Activated CD8-positive, alpha-beta memory T cell treated with anti-CD3 and anti-CD28 coated beads for 36 hours (primary cell): ENCODE results near the gene TREML1. TPM values are rescaled to one million over a fixed set of nuclear protein-coding genes. Genes with fewer than 3 reads are reported as not detected.

Experiments used
- CTCF ChIA-PET: fragments of 350-600 bp; sonication (Branson Sonifier 250); formaldehyde crosslinking; loops from one replicate; lab custom pipeline; 2021; ENCODE audit warnings: antibody characterized with exemption; lab: Charles Lee
- POLR2A ChIA-PET: fragments of 350-600 bp; sonication (Branson Sonifier 250); formaldehyde crosslinking; loops from one replicate; lab custom pipeline; 2021; ENCODE audit warnings: antibody characterized with exemption; lab: Charles Lee
- total RNA-seq, 2 experiments: library from RNA; stranded (reverse); gene quantifications; one replicate each; pipeline ENCODE4 v1.2.3, GENCODE V29; 2021

The TREML1 gene
- total RNA-seq, 2 experiments from 2014 or later: not detected

DNA sequence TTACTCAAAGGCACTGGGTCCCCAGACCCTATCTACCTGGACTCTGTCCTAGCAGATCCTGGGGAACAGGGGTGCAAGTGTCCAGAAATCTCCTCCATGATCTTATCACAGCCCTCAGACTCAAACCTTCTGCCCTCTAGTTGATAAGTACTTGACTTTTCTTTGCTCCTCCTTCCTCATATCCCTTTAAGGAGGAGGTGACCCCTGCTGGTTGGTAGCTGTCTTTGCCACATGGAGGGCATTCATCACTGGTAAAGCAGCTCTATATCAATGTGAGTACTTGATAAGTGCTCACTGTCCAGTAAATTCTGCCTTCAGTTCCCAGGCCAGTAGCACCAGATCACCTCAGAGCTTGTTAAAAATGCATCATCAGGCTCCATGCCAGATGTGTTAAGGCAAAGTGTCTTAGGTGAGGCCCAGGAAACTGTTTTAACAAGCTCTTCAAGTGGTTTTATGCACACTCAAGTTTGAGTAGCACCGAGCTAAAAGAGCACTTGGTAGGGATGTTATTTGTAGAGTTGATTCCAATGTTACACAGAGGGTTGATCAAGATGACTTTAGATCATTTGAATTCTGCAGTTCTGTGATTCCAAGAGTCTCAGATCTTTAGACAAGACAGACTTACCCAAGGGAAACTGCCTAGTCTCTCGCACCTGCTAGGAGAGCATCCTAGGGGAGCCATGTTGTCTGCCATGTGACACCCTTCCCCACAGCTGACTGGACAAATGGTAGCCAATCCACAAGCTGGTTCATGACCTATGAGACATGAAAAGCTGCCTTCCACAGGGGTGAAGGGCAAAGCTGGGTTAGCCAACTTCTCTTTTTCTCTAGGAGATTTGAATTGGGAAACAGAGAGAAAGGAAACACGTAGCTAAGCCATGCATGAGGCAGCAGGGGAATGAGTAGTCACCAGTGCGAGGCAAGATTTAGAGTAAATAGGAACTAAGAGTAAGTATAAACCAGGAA lies 28.2 kb upstream of the TREML1 start:
- POLR2A ChIA-PET: no interaction called here
- CTCF ChIA-PET: interaction anchor here (0.7 to 2.8 kb wide), 7 partner anchors 10 to 186 kb away, joined by 3 to 10 read pairs (median 4); no protein-coding TSS in a partner anchor

DNA sequence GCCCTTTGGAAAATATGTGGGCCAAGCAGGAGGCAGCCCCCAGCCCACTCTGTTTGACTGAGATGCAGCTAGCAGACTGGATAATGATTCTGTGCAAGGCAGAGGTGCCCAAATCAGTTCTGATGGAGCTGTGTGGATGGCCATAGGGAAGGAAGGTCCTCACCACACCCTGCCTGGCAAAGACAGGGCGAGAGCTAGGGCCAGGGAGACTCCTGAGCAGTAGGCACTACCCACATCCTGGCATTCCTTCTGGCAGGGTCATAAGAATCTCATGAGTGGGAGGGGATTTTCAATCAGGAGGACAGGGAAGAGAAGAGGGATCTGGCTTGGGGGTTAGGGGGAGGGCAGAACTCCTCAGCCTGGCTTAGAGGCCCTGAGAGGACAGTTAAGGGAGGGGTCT lies 27.4 kb upstream of the TREML1 start:
- POLR2A ChIA-PET: no interaction called here

DNA sequence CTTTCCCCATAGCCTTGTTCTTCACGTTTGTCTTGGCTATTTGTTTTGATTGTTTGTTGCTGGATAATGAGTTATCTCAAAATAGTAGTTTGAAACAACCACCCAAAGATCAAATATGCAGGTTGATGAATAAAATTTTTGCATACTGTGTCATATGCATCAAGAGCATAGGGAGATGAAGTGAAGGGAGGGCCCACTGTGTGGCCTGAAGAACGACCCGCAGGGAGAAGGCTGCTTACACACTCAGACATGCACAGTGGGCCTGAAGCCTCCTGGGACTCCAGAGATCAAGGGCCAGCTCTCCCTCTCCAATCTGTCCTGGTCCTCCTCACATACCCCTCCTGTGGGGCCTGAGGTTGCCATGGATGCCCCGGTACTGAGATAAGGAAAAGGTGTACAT lies 25.0 kb upstream of the TREML1 start:
- CTCF ChIA-PET: no interaction called here
- POLR2A ChIA-PET: no interaction called here

More for the DNA sequence above, 27.4 kb upstream of the TREML1 start:
- CTCF ChIA-PET: interaction anchor here (0.9 to 2.8 kb wide), 5 partner anchors 10 to 187 kb away, joined by 3 to 10 read pairs (median 7); no protein-coding TSS in a partner anchor

DNA sequence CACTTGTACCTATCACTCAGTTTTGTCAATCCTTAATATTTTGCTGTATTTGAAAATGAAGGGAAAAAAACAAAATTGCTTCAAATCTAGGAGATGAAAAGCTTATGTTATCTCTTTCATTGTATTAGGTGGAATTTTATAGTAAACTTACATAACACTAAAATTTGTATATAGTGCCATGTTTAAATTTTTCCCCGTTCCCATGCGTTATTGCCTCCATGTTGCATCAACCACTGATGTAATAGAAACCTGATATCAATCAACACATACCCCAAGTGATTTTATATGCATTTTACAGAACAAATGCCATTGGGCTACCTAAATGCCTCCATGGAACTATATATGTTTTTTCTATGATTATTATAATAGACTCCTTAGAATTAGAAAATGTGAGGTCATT lies 23.5 kb upstream of the TREML1 start:
- CTCF ChIA-PET: no interaction called here
- POLR2A ChIA-PET: no interaction called here

DNA sequence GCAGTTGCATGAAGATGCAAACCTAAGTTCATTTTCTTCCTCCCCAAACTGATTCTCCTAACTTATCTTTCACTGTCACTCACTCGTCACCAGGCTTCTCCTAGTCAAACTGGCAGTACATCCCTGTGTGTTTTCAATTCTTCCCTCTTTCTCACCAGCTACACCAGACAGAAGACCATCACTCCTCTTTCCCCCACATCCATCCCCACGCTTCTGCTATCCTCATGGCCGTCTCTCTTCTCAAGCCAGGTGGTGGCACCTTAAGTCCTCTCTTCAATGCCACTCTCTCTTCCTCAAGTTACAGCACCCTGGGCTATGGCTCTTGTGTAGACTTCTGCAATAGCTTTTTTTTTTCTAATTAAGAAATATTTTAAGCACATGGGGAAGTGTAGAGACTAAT lies 23.1 kb upstream of the TREML1 start:
- ChIA-PET CTCF (no interaction called here), POLR2A (no interaction called here)

DNA sequence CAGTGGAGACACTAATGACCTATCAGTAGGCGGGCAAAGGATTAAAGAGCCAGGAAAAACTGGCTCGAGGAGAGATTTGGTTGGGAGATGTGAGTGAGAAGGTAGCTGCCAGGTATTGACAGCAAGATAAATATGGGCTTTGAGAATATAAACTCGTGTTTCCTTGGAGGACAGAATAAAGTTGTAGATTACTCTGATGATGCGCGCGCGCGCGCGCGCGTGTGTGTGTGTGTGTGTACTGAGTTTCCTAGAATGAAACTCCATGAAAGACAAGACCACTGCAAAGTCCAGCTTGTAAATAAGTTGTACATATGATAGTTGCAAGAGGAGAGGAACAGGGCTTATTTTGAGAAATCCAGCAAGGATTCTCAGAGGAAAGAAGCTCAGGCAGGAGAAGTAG lies 22.0 kb upstream of the TREML1 start:
- ChIA-PET CTCF (interaction anchor here (0.9 kb wide), 1 partner anchor 9 kb away, joined by 3 read pairs; no protein-coding TSS in a partner anchor), POLR2A (no interaction called here)

DNA sequence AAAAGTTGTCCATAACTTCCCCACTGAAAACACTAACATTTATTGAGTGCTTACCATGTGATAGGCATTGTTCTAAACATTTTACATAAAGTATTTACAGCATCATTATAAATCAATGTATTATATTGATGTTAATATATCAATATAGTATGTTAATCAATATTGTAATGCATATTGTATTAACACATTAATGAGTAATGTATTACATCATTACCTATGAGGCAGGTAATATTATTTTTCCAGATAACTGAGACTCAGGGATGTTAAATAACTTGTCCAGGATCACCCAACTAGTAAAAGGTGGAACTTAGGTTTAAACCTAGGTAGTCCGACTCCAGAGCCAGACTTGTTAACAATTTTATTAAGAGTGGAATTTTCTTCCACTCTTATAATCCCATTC lies 20.9 kb upstream of the TREML1 start:
- CTCF ChIA-PET: no interaction called here
- POLR2A ChIA-PET: no interaction called here

DNA sequence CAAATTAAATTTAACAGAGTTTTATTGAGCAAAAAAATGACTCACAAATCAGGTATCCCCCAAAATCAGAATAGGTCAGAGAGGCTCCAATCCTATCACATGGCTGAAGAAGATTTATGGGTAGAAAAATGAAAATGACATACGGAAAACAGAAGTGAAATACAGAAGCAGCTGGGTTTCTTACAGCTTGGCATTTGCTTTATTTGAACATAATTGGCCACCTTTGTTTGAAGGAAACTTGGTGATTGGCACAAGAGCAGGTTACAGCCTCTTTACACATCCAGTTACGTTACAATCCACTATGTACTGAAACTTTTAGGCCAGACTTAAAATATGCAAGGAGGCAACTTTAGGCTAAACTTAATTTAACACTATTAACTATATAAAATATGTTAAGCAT lies 20.5 kb upstream of the TREML1 start:
- POLR2A ChIA-PET: no interaction called here

DNA sequence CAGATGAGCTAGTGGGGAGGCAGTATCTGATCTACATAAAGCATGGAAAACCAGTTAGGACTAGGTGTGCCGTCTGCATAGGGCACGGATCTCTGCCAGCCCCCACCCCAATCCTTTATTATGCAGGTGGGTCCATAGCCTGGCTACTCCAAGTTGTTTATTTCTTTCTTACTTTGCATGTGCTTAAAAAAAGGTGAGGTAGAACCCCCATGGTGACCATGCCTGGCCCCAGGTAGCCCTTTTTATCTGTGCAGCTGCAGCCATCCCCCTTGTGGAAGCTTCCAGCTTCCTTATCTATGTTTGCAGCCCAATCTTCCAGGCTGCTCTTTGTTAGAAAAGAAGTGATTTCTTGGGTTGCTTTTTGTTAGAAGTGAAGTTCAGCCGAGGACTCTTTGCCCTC lies 17.8 kb upstream of the TREML1 start:
- CTCF ChIA-PET: no interaction called here
- POLR2A ChIA-PET: no interaction called here

More for the DNA sequence above, 20.5 kb upstream of the TREML1 start:
- CTCF ChIA-PET: no interaction called here

DNA sequence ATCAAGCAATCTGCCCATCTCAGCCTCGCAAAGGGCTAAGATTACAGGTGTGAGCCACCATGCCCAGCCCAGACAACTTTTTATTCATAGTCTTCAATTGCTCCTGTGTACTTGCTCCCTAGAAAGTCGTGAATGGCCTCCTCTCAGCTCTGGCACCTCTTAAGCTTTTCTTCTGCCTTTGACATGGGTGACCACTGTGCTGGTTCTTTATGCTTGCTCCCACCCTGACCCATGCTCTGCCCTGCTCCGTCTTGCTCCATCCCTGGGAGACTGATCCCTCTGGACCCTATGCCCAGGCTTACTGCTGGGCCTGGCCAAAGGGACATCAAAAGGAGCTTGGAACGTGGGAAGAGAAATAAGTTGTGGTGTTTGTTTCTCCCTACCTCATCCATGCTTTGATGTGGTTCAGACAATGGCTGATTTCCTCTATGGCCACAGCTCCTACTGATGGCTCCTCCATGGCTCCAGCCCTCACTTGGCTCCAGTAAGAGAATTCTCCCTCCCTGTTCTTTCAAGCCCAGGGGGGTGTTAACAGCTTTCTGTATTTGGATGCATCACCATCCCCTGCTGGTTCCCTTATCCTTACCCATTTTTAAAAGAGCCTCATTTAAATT lies 16.5 kb upstream of the TREML1 start:
- ChIA-PET CTCF (no interaction called here), POLR2A (no interaction called here)

DNA sequence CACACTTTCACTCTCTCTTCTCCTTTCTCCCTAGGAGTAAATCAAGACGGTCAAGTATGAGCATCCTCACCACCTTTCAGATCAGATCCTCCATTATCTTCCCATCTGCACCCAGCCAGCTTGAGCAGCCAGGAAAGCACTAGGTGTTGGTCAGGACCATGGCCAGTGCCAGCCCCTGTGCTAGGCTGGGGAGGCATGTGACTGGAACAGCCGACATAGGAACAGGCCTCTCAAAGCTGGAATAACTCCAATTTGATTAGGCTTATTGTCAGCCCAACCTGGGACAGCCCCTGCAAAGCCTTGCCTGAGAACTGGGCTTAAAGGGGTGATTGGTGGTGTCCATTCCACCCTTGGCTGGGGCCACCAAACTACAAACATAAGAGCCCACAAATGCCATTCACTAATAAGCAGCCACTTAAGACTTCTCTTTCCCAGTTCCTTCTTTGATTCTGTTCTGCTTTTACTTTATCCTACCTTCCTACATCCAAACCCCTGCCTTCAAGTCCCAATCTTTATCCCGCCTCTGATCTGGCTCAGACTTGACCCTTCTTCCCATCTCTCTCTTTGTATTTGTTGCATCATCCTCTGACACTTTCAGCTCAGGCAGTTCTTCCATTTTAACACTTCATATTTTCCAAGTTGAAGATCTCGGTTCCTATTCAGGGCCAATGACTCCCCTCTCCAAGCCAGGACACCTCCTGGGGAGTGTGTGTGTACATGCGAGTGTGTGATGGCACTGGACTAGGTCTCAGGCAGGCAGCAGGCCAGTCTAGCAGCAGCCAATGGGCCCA lies 13.2 kb upstream of the TREML1 start:
- ChIA-PET POLR2A (no interaction called here), CTCF (interaction anchor here (0.8 kb wide), 1 partner anchor 9 kb away, joined by 3 read pairs; no protein-coding TSS in a partner anchor)

DNA sequence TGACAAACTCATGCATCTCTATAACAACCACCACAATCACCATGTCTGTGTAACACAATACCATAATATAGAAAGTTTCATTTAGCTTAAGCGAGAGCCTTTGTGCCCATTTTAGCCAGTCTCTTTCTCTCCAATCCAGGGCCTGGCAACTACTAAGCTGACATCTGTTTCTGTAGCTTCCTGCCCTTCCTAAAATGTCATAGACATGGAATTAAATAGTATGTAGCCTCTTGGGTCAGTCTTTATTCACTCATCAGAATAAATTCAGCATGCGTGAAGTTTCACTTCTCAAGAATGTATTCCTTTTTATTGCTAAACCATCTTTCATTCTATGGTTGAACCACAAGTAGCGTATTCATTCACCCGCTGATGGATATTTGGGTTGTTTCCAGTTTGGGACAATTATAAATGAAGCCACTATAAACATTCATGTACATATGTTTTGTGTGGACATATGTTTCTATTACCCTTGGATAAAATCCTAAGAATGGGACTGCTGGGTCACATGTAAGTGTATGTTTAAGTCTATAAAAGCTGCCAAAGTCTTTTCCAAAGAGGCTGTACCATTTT lies 10.5 kb upstream of the TREML1 start:
- CTCF ChIA-PET: no interaction called here
- POLR2A ChIA-PET: no interaction called here

DNA sequence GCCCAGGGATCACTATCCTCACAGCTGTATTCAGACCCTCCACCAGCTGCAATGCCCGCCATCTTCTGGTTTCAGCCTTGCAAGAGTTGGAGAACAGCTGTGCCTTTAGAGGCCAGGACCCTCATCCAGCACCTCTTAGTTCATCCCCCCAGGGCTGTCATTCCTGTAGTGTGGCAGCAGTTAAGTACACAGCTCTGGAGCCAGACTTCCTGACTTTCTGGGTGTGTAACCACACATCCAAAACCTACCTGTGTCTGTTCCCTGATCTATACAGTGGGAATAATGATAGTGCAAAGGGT lies 9.2 kb upstream of the TREML1 start:
- ChIA-PET POLR2A (no interaction called here), CTCF (no interaction called here)

DNA sequence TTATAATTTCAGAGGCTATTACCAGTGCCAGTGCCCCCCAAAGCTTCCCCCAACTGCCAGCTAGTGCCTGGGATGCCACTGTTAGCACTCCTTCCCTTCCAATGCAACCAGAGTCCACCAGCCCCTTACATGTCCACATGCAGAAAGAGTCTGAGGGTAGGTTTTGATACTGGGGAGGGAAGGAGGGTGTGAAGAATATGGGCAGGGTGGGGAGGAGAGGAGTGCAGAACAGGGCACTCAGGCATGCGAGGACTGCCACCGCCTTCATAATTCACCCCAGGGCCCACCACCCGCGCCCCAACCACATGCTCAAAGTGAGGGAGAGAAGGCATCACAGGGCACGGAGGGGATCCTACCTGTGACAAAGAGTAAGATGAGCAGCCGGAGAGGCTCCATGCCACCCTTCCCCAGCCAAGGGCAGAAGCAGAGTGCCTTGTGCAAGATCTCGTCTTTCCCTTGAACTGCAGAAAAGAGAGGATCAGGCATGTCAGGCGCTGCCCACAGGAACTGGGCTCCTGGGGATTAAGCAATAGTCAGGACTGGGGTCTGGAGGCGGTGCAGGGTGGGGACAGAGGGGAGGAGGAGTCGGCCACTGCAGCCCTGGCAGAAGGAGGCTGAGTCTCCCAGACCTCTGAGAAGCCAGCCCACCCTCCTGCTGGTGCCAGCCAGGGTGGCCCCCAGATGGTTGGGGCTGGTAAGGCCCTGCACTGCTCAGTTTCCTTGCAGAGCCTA lies 8.7 kb upstream of the TREML1 start, which contains the start of gene TREM2:
TSS of gene TREM2 (minus strand) at position 430 of the 732 bp plus-strand sequence. CDS start at position 396, 34 bp downstream.
- CTCF ChIA-PET: interaction anchor here (0.7 kb wide), 1 partner anchor 18 kb away, joined by 3 read pairs; no protein-coding TSS in a partner anchor

DNA sequence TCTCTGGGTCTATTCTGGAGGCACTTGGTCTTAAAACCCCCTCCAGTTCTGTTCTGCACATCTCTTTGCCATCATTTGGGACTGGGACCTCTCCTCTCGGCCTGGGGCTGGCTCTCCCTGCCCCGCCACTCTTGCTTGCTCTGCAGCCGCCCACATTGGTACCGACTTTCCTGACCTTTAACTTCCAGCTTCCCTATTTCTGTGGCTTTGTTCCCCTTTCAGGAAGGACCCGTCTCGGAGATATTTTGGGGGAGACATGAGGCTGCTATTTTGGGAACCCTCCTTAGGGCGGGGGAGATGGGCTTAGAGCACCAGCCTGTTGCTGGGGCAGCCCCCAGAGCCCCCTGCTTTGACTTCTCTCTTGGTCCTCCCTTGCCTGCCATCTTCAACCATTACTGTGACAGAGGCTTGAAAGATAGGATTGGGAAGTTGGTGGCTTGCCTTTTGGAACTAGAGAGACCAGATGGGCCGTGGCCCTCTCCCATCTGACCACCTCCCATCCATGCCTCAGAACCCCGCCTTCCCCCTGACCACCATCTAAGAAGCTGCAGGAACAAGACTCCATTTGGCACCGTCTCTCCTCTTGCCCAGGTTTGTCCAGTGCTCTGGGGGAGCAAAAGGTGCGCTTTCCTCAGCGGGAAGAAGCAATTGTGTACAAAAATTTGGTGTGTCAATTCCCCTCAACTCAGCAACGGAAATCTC lies 7.9 kb upstream of the TREML1 start:
- CTCF ChIA-PET: interaction anchor here (0.7 kb wide), 1 partner anchor 19 kb away, joined by 3 read pairs; no protein-coding TSS in a partner anchor
- POLR2A ChIA-PET: no interaction called here

More for the DNA sequence above, 8.7 kb upstream of the TREML1 start, which contains the start of gene TREM2:
- POLR2A ChIA-PET: no interaction called here

DNA sequence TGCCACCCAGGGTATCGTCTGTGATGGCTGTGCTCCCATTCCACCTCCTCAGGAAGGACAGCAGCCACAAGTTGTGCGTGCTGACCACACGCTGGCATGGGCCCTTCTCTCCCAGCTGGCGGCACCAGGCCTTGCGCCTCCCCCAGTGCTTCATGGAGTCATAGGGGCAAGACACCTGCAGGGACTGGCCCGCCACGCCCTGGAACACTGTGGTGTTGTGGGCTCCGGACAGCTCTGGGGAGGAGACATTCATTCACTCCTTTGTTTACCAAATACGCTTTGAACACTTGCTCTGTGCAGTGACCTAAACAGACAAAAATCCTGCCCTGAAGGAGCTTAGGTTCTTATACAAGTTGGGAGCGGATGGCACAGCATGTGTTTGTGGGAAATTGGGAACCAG lies 7.2 kb upstream of the TREML1 start:
- ChIA-PET CTCF (no interaction called here), POLR2A (no interaction called here)

DNA sequence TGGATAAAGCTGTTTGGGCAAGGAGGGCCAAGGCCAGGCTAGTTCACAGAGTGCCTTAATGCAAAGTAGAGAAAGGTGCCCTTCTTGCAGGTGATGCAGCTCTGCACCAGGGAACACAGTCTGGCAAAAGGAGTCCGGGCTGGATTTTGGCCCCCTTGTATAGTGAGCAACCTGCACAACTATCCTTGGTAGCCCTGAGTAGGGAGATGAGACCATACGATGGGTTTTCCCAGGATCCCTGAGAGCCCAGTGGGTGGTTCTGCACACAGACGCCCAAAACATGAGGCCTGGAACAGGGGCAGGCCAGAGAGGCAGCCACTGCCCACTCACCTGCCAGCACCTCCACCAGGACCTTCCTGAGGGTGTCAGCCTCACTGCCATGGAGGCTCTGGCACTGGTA lies 6.8 kb upstream of the TREML1 start:
- POLR2A ChIA-PET: no interaction called here

More for the DNA sequence above, 6.8 kb upstream of the TREML1 start:
- CTCF ChIA-PET: no interaction called here
